ENCODE measurements around the gene SETD5.

The SETD5 gene

DNA sequence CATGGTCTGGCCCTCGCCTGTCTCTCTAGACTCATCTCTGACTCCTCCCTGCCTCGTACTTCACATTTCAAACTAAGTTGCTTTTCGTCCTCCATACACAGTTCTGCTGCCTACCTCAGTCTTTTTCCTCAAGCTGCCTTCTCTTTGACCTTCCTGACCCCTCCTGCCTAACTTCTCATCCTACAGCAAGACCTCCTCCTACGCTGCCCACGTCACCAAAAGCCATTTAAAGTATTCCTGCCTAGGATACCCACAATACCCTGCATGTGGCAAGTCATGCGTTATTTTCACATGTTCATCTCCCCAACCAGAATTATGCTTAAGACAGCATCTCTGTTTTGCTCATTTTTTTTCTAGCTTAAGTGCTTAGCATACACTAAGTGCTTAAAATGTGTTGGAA lies 99.5 kb downstream of the SETD5 start:
- TF ChIP-seq, protein P1, sequence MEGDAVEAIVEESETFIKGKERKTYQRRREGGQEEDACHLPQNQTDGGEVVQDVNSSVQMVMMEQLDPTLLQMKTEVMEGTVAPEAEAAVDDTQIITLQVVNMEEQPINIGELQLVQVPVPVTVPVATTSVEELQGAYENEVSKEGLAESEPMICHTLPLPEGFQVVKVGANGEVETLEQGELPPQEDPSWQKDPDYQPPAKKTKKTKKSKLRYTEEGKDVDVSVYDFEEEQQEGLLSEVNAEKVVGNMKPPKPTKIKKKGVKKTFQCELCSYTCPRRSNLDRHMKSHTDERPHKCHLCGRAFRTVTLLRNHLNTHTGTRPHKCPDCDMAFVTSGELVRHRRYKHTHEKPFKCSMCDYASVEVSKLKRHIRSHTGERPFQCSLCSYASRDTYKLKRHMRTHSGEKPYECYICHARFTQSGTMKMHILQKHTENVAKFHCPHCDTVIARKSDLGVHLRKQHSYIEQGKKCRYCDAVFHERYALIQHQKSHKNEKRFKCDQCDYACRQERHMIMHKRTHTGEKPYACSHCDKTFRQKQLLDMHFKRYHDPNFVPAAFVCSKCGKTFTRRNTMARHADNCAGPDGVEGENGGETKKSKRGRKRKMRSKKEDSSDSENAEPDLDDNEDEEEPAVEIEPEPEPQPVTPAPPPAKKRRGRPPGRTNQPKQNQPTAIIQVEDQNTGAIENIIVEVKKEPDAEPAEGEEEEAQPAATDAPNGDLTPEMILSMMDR (conservative IDR thresholded peaks at IDR 0.05; ENCODE audit: low read depth): no peak
- DNase-seq (ENCODE audit: low spot score): no peak
- ChIA-PET CTCF (no interaction called here), POLR2A (ENCODE audit: low non-redundant PET) (no interaction called here)
- H3K27ac ChIP-seq: no peak overlapping the region

DNA sequence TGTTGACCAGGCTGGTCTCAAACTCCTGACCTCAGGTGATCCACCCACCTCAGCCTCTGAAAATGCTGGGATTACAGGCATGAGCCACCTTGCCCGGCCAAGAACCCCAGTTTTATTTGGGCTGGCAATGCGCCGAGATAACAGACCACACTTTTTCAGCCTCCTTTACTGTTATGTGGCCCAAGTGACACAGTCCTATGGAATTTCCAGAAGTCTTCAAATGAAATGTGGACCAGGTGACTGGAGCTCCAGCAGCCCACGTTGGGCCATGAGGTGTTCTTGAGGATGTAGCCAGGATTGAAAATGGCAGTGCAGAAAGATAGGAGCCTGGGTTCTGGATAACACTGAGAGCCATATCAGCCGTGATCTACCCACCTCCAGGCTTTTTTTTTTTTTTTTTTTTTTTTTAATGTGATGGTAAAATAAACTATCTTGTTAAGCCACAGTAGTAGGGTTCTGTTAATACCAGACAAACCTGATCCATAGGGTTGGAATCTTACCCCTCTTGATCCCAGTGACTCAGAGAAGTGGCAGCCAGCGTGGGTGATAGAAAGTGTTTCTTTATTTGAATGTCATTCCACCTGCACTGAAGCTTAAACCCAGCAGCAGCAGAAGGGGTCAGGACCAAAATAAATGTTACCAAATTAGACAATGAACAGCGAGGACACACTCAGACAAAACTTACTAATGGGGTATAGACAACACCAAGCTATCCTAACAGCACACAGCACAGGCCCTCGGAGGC lies 100.6 kb downstream of the SETD5 start:
- H3K27ac ChIP-seq: no peak overlapping the region
- ChIA-PET CTCF (no interaction called here), POLR2A (ENCODE audit: low non-redundant PET) (no interaction called here)
- TF ChIP-seq, protein P1 (conservative IDR thresholded peaks at IDR 0.05; ENCODE audit: low read depth): no peak
- peak; percentile 78 for DNase-seq (ENCODE audit: low spot score)

DNA sequence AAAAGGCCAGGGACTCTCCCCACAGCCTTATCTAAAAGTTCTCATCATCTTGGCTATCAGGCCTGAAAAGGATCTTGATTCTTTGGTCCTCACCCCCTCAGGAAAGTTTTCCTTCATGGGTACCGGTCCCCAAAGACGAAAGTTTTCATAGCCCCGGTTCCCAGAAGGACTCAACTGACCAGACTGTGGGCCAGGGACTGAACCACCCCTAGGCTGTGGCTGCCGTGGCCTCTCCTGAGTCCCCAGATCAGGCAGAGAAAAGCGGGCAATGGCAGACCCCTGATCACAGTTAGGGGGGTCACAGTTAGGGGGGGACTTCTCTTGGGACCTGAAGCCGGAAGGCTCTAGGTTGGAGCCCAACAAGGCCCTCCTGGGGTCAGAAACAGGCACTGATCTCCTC lies 101.4 kb downstream of the SETD5 start:
- TF ChIP-seq, protein P1 (conservative IDR thresholded peaks at IDR 0.05; ENCODE audit: low read depth): no peak
- ChIA-PET CTCF (no interaction called here), POLR2A (ENCODE audit: low non-redundant PET) (no interaction called here)
- H3K27ac ChIP-seq: no peak overlapping the region
- DNase-seq (ENCODE audit: low spot score): no peak

DNA sequence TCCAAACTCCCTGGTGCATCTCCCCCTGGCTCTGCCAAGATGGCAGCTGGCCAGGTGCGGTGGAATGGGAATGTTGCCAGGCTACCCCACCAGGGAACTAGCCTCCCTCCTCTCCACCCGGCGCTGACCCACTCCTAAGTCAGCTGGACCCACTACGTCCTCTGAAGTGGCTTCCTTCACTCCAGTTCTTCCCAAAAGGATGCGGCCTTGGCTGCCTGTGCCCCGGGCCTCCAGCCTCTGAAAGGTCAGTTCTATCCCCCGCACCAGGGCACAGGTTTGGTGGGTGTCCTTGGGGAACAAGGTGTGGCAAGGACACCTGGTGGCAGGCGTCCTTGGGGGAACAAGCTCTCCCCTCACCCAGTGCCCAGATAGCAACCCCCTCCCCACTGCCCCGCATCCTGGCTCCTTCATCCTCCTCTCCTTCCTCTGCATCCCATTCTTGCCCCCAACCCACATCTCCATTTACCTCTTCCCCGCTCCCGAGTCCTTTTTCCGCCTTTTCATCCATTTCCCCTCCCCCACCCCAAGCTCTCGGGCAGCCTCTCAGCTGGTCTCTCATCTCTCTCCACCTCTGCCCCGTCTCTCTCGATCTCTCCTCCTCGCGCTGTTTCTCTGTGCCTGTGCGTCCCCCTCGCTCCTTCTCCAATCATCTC lies 102.2 kb downstream of the SETD5 start:
- TF ChIP-seq, protein P1 (conservative IDR thresholded peaks at IDR 0.05; ENCODE audit: low read depth): no peak
- no peak for DNase-seq (ENCODE audit: low spot score)
- CTCF ChIA-PET: no interaction called here
- POLR2A ChIA-PET (ENCODE audit: low non-redundant PET): no interaction called here
- H3K27ac ChIP-seq: no peak overlapping the region

DNA sequence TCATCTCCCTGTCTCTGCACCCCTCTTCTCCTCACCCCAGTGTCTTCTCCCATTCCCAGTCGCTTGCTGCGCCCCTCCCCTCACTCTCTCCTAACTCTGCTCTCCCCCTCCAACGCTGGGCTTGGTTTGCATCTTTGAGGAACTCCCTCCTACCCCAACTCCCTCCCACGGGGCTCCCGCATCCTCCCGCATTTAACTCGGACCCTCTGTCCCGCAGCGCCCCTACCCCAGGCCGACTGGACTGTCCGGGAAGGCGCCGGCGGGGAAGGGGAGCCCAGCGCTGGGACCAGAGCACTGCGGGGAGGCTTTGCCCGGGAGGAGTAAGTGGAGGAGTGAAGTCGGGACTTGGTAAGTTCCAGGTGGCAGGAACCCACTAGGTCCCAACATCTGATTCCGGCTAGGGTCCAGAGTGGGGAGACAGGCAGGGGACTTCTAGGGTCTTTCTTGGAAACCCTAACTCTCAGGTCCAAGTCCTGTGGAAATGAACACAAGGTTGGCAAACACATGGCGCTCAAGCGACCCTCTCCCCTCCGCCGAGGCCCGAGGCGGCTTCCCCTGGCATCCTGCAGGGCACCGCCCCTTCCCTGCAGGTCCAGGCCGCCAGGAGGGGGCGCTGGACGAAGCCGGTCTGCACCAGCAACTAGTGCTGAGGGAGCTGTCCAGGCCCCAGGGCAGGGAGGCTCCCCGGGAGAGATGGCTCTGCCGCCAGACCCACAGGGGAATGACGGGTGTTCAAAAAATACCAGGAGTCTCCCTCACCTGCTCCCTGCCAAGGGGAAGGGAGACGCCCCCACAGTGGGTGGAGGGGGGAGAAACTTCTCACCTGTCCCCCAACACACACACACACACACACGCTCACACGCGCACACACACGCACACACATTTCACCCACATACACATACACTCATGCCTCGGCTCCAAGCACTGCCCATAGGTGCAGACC lies 103.0 kb downstream of the SETD5 start:
- peak; percentile 35 for DNase-seq (ENCODE audit: low spot score)
- TF ChIP-seq, protein P1 (conservative IDR thresholded peaks at IDR 0.05; ENCODE audit: low read depth): peak; percentile 31
- no peak overlapping the region for H3K27ac ChIP-seq
- CTCF ChIA-PET: interaction anchor here (0.6 kb wide), 1 partner anchor 214 kb away, joined by 3 read pairs; no protein-coding TSS in a partner anchor
- POLR2A ChIA-PET (ENCODE audit: low non-redundant PET): no interaction called here

DNA sequence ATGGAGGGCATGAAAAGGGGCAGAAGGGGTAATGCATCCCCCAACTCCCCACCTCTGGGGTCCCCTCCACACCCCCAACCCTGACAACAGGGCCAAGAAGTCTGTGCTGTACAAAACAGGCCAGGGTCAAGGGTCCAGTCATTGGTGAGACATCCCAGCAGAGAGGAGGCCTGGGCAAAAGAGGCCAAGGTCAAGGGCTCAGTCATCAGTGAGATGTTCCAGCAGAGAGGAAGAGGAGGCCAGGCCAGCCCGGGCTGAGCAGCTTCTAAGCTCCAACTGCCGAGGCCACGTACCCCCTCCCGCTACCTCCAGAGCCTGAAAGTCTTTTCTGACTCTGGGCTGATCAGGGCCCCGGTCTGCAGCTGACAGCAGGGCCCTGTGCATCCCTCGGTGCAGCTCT lies 103.8 kb downstream of the SETD5 start:
- CTCF ChIA-PET: interaction anchor here (0.6 kb wide), 1 partner anchor 213 kb away, joined by 3 read pairs; no protein-coding TSS in a partner anchor
- H3K27ac ChIP-seq: no peak overlapping the region
- POLR2A ChIA-PET (ENCODE audit: low non-redundant PET): no interaction called here
- no peak for DNase-seq (ENCODE audit: low spot score)
- TF ChIP-seq, protein P1 (conservative IDR thresholded peaks at IDR 0.05; ENCODE audit: low read depth): no peak
